ENCODE results near the gene IFT81. TPM values are rescaled to one million over a fixed set of nuclear protein-coding genes. Genes with fewer than 3 reads are reported as not detected.

IFT81 gene
- polyA plus RNA-seq, 1 experiment: 6.6 TPM

DNA sequence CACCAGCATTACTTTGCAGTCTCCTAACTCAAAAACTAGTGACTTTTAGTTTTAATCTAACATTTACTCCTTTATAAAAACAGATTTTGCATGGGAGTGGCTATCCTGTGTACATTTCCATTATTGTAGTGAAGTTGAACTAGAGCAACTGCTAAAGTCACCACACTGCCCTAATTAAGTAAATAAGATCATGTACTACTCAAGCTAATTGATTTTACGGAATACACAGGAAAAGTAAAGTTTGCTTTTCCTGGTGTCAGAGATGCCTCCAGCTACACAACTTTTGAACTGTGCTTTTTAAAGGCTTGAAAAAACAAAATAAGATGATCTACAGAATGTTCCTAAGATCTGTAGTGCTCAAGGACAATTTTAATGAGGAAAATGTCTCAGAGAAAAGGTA is 106.5 kb downstream of the IFT81 start:
- TF ChIP-seq, protein P1, sequence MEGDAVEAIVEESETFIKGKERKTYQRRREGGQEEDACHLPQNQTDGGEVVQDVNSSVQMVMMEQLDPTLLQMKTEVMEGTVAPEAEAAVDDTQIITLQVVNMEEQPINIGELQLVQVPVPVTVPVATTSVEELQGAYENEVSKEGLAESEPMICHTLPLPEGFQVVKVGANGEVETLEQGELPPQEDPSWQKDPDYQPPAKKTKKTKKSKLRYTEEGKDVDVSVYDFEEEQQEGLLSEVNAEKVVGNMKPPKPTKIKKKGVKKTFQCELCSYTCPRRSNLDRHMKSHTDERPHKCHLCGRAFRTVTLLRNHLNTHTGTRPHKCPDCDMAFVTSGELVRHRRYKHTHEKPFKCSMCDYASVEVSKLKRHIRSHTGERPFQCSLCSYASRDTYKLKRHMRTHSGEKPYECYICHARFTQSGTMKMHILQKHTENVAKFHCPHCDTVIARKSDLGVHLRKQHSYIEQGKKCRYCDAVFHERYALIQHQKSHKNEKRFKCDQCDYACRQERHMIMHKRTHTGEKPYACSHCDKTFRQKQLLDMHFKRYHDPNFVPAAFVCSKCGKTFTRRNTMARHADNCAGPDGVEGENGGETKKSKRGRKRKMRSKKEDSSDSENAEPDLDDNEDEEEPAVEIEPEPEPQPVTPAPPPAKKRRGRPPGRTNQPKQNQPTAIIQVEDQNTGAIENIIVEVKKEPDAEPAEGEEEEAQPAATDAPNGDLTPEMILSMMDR (IDR thresholded peaks at IDR 0.05; ENCODE audit: insufficient read depth, low read depth, low read length): no peak
- CTCF ChIA-PET: interaction anchor here (0.9 kb wide), 1 partner anchor 14 kb away, joined by 3 read pairs; no protein-coding TSS in a partner anchor
- H3K4me3 ChIP-seq (ENCODE audit: low read depth, low read length): no peak overlapping the region
- POLR2A ChIA-PET: no interaction called here
- no peaks in the 10 kb centered on the region for H3K36me3 ChIP-seq (ENCODE audit: control insufficient read depth, insufficient read depth, low read length)
- no peak for DNase-seq (ENCODE audit: low read depth)
- no peaks in the 10 kb centered on the region for H3K27me3 ChIP-seq (ENCODE audit: control insufficient read depth, insufficient read depth, low read length)

DNA sequence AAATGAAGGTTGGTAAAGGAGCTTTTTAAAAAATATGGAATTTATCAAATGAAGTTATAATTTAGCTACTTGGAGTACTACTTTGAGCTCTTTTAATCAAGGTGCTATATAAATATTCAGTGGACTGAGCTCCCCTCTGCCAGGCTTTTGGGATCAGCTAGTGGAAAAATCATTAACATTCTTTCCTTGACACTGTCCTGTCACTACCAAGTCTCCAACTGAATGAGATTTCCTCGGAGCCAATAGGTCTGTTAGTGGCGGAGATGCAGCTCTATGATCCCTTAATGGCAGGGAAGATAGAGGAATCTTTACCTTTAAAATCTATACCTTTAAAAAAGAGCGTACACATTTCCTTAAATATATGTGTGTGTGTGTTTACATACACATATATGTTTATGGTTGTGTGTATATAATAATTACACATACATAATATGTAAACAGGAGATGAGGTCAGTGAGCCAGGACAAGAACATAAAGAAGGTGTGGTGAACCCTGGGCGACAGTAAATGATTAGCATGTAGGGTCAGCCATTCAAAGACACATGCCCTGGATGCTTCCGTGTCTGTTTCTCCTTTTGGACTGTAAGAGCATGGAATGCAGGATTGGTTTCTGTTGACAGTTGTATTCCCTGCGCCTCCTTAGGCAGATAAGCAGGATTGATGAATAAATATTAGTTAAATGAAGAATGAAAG is 109.2 kb downstream of the IFT81 start:
- no peak for DNase-seq (ENCODE audit: low read depth)
- Histone ChIP-seq H3K4me3 (ENCODE audit: low read depth, low read length) (no peak overlapping the region), H3K36me3 (ENCODE audit: control insufficient read depth, insufficient read depth, low read length) (no peaks in the 10 kb centered on the region), H3K27me3 (ENCODE audit: control insufficient read depth, insufficient read depth, low read length) (no peaks in the 10 kb centered on the region)
- TF ChIP-seq, protein P1 (IDR thresholded peaks at IDR 0.05; ENCODE audit: insufficient read depth, low read depth, low read length): no peak
- ChIA-PET CTCF (interaction anchor here (0.9 to 1.2 kb wide), 4 partner anchors 8 to 11 kb away, joined by 3 to 4 read pairs (median 4); no protein-coding TSS in a partner anchor), POLR2A (no interaction called here)

- H3K27me3 ChIP-seq (ENCODE audit: control insufficient read depth, insufficient read depth, low read length): no peaks in the 10 kb centered on the region
- DNase-seq (ENCODE audit: low read depth): no peak
- no peaks in the 10 kb centered on the region for H3K36me3 ChIP-seq (ENCODE audit: control insufficient read depth, insufficient read depth, low read length)
- TF ChIP-seq, protein P1 (IDR thresholded peaks at IDR 0.05; ENCODE audit: insufficient read depth, low read depth, low read length): no peak
- POLR2A ChIA-PET: no interaction called here
- CTCF ChIA-PET: interaction anchor here (1.0 kb wide), 1 partner anchor 10 kb away, joined by 3 read pairs; no protein-coding TSS in a partner anchor
- no peak overlapping the region for H3K4me3 ChIP-seq (ENCODE audit: low read depth, low read length)
Measured at GRCh38 chr12:110234331-110234751, 110.2 kb downstream of the IFT81 start.

DNA sequence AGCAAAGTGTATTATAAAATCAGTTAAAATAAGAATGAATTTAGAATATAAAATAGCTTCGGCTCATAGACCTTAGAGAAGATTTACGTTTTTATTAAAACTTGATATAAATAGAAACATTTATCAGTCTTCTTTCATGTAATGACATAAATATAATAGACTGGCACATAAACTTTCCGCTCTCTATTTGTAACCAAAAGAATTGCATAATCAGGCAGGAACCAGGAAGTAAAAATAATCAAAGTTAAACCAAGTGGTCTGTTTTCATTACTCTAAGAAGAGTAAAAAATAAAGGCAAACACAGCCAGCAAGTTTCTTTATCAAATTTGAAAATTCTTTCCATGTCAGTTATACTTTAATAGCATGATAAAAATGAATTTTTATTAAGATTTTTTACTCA is 110.6 kb downstream of the IFT81 start:
- POLR2A ChIA-PET: no interaction called here
- CTCF ChIA-PET: interaction anchor here (1.0 kb wide), 1 partner anchor 10 kb away, joined by 3 read pairs; no protein-coding TSS in a partner anchor
- Histone ChIP-seq H3K36me3 (ENCODE audit: control insufficient read depth, insufficient read depth, low read length) (no peaks in the 10 kb centered on the region), H3K4me3 (ENCODE audit: low read depth, low read length) (no peak overlapping the region), H3K27me3 (ENCODE audit: control insufficient read depth, insufficient read depth, low read length) (no peaks in the 10 kb centered on the region)
- no peak for DNase-seq (ENCODE audit: low read depth)
- TF ChIP-seq, protein P1 (IDR thresholded peaks at IDR 0.05; ENCODE audit: insufficient read depth, low read depth, low read length): no peak

DNA sequence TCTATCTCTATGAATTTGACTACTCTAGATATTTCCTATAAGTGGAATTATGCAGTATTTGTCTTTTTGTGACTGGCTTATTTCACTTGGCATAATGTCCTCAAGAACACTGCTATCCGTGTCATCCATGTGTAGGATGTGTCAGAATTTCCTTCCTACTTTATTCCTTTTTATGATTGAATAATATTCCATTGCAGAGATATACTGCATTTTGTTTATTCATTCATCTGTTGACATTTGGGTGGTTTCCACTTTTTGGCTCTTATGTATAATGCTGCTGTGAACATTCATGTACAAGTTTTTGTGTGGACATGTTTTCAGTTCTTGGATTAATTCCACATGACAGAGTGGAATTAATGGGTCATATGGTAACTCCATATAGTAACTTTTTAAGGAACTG is 111.2 kb downstream of the IFT81 start:
- Histone ChIP-seq H3K4me3 (ENCODE audit: low read depth, low read length) (no peak overlapping the region), H3K36me3 (ENCODE audit: control insufficient read depth, insufficient read depth, low read length) (no peaks in the 10 kb centered on the region), H3K27me3 (ENCODE audit: control insufficient read depth, insufficient read depth, low read length) (no peaks in the 10 kb centered on the region)
- TF ChIP-seq, protein P1 (IDR thresholded peaks at IDR 0.05; ENCODE audit: insufficient read depth, low read depth, low read length): no peak
- no peak for DNase-seq (ENCODE audit: low read depth)
- CTCF ChIA-PET: interaction anchor here (1.2 kb wide), 1 partner anchor 36 kb away, joined by 3 read pairs; no protein-coding TSS in a partner anchor
- POLR2A ChIA-PET: no interaction called here
